K562 (cell line): ENCODE results near the gene CCDC85B. TPM values are rescaled to one million over a fixed set of nuclear protein-coding genes. Genes with fewer than 3 reads are reported as not detected.

Source experiments
- ARID2 ChIP-seq: fragments of 450-650 bp; IDR thresholded peaks from 2 replicates; pipeline ENCODE4 v1.6.1; 2017; ENCODE audit warnings: antibody characterized with exemption, mild to moderate bottlenecking
- BMI1 ChIP-seq: fragments of 150-350 bp; IDR thresholded peaks from 2 replicates; pipeline ENCODE4 v1.6.1; 2014; ENCODE audit warnings: low read length
- CBFB ChIP-seq: sonication (generic); formaldehyde crosslinking; IDR thresholded peaks from 2 replicates; pipeline ENCODE4 v1.4.0; 2020; ENCODE audit warnings: mild to moderate bottlenecking, missing genetic modification reagents
- CTBP1 ChIP-seq: fragments of 450-650 bp; IDR thresholded peaks from 2 replicates; pipeline ENCODE4 v1.6.1; 2016; ENCODE audit warnings: borderline replicate concordance
- ETV5 ChIP-seq: sonication (generic); formaldehyde crosslinking; IDR thresholded peaks from 2 replicates; pipeline ENCODE4 v1.4.0; 2020; ENCODE audit warnings: low read depth, mild to moderate bottlenecking, missing genetic modification reagents
- HDAC8 ChIP-seq: fragments of 450-650 bp; IDR thresholded peaks from 2 replicates; pipeline ENCODE4 v1.6.1; 2016; ENCODE audit warnings: mild to moderate bottlenecking, missing genetic modification characterization, moderate library complexity, missing compliant biosample characterization
- JUNB ChIP-seq: fragments of 450-650 bp; formaldehyde crosslinking; conservative IDR thresholded peaks from 2 replicates; pipeline ENCODE4 v1.4.0; 2020; ENCODE audit warnings: mild to moderate bottlenecking
- JUND ChIP-seq, 2 experiments: IDR thresholded peaks; 2 replicates in 1 of 2; 3 replicates in 1 of 2; pipeline ENCODE4 v1.6.1; 2011; ENCODE audit warnings: borderline replicate concordance in 2 of 2, low read depth in 2 of 2, low read length in 2 of 2, improper control_type of control experiment in 1 of 2, missing biosample characterization in 1 of 2, missing genetic modification characterization in 1 of 2, missing genetic modification reagents in 1 of 2
- KAT8 ChIP-seq: fragments of 450-650 bp; IDR thresholded peaks from 2 replicates; pipeline ENCODE4 v1.6.1; 2016; ENCODE audit warnings: low read depth, mild to moderate bottlenecking
- KLF13 ChIP-seq: fragments of 450-650 bp; IDR thresholded peaks from 2 replicates; pipeline ENCODE4 v1.6.1; 2016; ENCODE audit warnings: missing genetic modification characterization, low read depth, mild to moderate bottlenecking, missing compliant biosample characterization, moderate library complexity, borderline replicate concordance
- NR1H2 ChIP-seq: sonication (generic); formaldehyde crosslinking; IDR thresholded peaks from 2 replicates; pipeline ENCODE4 v1.4.0; 2020; ENCODE audit warnings: mild to moderate bottlenecking, missing genetic modification reagents
- PHB2 ChIP-seq: fragments of 450-650 bp; IDR thresholded peaks from 2 replicates; pipeline ENCODE4 v1.6.1; 2017; ENCODE audit warnings: low read depth
- POLR3A ChIP-seq: IDR thresholded peaks from 2 replicates; pipeline ENCODE4 v1.6.1; 2011; ENCODE audit warnings: borderline replicate concordance, mild to moderate bottlenecking, moderate library complexity; ENCODE audit not compliant: insufficient read length, insufficient read depth; ENCODE audit errors: extremely low read depth
- POU5F1 ChIP-seq: fragments of 150-350 bp; IDR thresholded peaks from 2 replicates; pipeline ENCODE4 v1.6.1; 2014; ENCODE audit warnings: borderline replicate concordance, low read length, low read depth, mild to moderate bottlenecking; ENCODE audit not compliant: partially characterized antibody
- RAD21 ChIP-seq, 2 experiments: fragments of 250-450 bp in 1 of 2; fragments of 450-650 bp in 1 of 2; sonication (Bioruptor Pico) in 1 of 2; formaldehyde crosslinking in 1 of 2; IDR thresholded peaks in 1 of 2; conservative IDR thresholded peaks in 1 of 2; 2 replicates each; pipeline versions ENCODE4 v1.4.0 to v1.8.0; 2020 to 2022; ENCODE audit warnings: mild to moderate bottlenecking in 2 of 2, moderate library complexity in 1 of 2
- RCOR1 ChIP-seq, 2 experiments: IDR thresholded peaks; 2 replicates each; pipeline ENCODE4 v1.6.1; 2012; ENCODE audit warnings: low read depth in 2 of 2, low read length in 2 of 2, borderline replicate concordance in 1 of 2, improper control_type of control experiment in 1 of 2
- ZNF146 ChIP-seq: IDR thresholded peaks from one replicate; pipeline ENCODE4 v1.6.1; 2018; ENCODE audit warnings: missing compliant biosample characterization; ENCODE audit not compliant: unreplicated experiment
- ZNF584 ChIP-seq: fragments of 200-800 bp; sonication (Bioruptor generic); IDR thresholded peaks from 2 replicates; pipeline ENCODE4 v1.6.1; 2016; ENCODE audit warnings: low read depth, mild to moderate bottlenecking, missing genetic modification characterization, missing compliant biosample characterization
- polyA plus RNA-seq, 8 experiments: library from polyadenylated mRNA; depleted of rRNA in 4 of 8; stranded (reverse) in 5 of 8; unstranded in 3 of 8; fragments of >200 nt; fragmentation: Nextera tagmentation in 2 of 8; fragmentation: Illumina TruSeq in 1 of 8; extraction: Ambion mirVana in 2 of 8; extraction: Trizol in 1 of 8; gene quantifications; 2 replicates each; pipeline versions ENCODE4 v1.2.1 to v1.2.3, GENCODE V29; 2011 to 2014; ENCODE audit warnings: inconsistent platforms in 1 of 8, missing spikeins in 1 of 8
- total RNA-seq, 7 experiments: library from RNA; depleted of rRNA in 6 of 7; stranded (reverse); fragments of >200 nt in 6 of 7; fragmentation: Illumina TruSeq in 2 of 7; extraction: Trizol in 2 of 7; gene quantifications; 2 replicates each; pipeline versions ENCODE4 v1.2.1 to v1.2.3, GENCODE V29; 2011 to 2021; ENCODE audit warnings: low replicate concordance in 1 of 7
- TF ChIP-seq, protein P1 (sequence below): fragments of 450-650 bp; IDR thresholded peaks from 2 replicates; pipeline ENCODE4 v1.6.1; 2016; ENCODE audit warnings: borderline replicate concordance
- TF ChIP-seq, protein P2 (sequence below): fragments of 250-450 bp; sonication (Bioruptor Pico); IDR thresholded peaks from 2 replicates; pipeline ENCODE4 v1.4.0; 2020; ENCODE audit warnings: mild to moderate bottlenecking
- TF ChIP-seq, protein P3 (sequence below): sonication (generic); formaldehyde crosslinking; IDR thresholded peaks from 2 replicates; pipeline ENCODE4 v1.9.0; 2022; ENCODE audit warnings: mild to moderate bottlenecking, missing genetic modification reagents
- TF ChIP-seq, protein P4 (sequence below): fragments of 250-450 bp; sonication (Bioruptor Pico); IDR thresholded peaks from 2 replicates; pipeline ENCODE4 v1.5.0; 2020; ENCODE audit warnings: mild to moderate bottlenecking

The CCDC85B gene
- total and polyA plus RNA-seq, 9 of the 15 experiments (the other 6 are each of a cell fraction or from before 2014, with no cell fraction given), result 0.14 to 138 (median 6.2) TPM

DNA sequence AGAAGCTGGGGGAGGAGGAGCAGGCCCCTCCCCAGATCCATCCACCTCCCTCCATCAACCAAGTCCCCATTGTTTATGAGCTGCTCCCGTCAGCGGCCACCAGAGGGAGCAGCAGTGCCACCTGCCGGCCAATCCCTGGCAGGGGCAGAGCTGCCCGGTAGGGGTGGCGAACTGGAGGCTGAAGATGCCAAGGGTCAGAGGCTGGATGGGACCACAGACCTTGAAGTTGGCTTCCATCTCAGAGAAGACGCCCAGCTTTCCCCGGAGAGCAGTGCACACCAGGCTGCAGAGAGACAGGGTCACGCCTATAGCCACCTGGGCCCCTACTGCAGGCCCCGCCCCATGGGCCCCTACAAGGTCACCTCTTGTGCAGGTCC is 5.8 kb upstream of the CCDC85B start (continued):
- TF ChIP-seq, protein P1, sequence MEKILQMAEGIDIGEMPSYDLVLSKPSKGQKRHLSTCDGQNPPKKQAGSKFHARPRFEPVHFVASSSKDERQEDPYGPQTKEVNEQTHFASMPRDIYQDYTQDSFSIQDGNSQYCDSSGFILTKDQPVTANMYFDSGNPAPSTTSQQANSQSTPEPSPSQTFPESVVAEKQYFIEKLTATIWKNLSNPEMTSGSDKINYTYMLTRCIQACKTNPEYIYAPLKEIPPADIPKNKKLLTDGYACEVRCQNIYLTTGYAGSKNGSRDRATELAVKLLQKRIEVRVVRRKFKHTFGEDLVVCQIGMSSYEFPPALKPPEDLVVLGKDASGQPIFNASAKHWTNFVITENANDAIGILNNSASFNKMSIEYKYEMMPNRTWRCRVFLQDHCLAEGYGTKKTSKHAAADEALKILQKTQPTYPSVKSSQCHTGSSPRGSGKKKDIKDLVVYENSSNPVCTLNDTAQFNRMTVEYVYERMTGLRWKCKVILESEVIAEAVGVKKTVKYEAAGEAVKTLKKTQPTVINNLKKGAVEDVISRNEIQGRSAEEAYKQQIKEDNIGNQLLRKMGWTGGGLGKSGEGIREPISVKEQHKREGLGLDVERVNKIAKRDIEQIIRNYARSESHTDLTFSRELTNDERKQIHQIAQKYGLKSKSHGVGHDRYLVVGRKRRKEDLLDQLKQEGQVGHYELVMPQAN, result no peak
- TF ChIP-seq ETV5 (CRISPR knock-in tag) (0 out of 2 replicates have a peak, but pooled peaks have one; percentile 28), POU5F1 (no peak), PHB2 (no peak), HDAC8 (tag) (no peak), POLR3A (no peak), BMI1 (no peak), RCOR1 (IDR thresholded peaks at IDR 0.05; ENCODE audit: borderline replicate concordance in 1 of 2, low read depth in 2 of 2, low read length in 2 of 2) (peak; percentile 37 to 51; a peak in 1 of 4 replicates), KLF13 (no peak), KAT8 (no peak), RAD21 (CRISPR knock-in tag; conservative IDR thresholded peaks at IDR 0.05 in 1 of 2, IDR thresholded peaks at IDR 0.05 in 1 of 2) (peak; percentile 85 to 93), JUND (IDR thresholded peaks at IDR 0.05; ENCODE audit: borderline replicate concordance, low read depth, low read length) (peak; percentile 47; the same call in 1 of the 2 replicates), JUND (tag; IDR thresholded peaks at IDR 0.05; ENCODE audit: borderline replicate concordance, low read depth, low read length) (no peak), CTBP1 (peak; percentile 79), JUNB (no peak), CBFB (CRISPR knock-in tag) (no peak), NR1H2 (no peak), ZNF146 (CRISPR knock-in tag) (no peak), ARID2 (peak; percentile 50; the same call in 1 of the 2 replicates), ZNF584 (no peak)
- TF ChIP-seq, protein P2, sequence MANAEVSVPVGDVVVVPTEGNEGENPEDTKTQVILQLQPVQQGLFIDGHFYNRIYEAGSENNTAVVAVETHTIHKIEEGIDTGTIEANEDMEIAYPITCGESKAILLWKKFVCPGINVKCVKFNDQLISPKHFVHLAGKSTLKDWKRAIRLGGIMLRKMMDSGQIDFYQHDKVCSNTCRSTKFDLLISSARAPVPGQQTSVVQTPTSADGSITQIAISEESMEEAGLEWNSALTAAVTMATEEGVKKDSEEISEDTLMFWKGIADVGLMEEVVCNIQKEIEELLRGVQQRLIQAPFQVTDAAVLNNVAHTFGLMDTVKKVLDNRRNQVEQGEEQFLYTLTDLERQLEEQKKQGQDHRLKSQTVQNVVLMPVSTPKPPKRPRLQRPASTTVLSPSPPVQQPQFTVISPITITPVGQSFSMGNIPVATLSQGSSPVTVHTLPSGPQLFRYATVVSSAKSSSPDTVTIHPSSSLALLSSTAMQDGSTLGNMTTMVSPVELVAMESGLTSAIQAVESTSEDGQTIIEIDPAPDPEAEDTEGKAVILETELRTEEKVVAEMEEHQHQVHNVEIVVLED (CRISPR knock-in tag), result no peak
- TF ChIP-seq, protein P3, sequence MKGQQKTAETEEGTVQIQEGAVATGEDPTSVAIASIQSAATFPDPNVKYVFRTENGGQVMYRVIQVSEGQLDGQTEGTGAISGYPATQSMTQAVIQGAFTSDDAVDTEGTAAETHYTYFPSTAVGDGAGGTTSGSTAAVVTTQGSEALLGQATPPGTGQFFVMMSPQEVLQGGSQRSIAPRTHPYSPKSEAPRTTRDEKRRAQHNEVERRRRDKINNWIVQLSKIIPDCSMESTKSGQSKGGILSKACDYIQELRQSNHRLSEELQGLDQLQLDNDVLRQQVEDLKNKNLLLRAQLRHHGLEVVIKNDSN, result no peak
- TF ChIP-seq, protein P4, sequence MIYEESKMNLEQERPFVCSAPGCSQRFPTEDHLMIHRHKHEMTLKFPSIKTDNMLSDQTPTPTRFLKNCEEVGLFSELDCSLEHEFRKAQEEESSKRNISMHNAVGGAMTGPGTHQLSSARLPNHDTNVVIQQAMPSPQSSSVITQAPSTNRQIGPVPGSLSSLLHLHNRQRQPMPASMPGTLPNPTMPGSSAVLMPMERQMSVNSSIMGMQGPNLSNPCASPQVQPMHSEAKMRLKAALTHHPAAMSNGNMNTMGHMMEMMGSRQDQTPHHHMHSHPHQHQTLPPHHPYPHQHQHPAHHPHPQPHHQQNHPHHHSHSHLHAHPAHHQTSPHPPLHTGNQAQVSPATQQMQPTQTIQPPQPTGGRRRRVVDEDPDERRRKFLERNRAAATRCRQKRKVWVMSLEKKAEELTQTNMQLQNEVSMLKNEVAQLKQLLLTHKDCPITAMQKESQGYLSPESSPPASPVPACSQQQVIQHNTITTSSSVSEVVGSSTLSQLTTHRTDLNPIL (CRISPR knock-in tag), result no peak
